T-helper 2 cell (primary cell): ENCODE results near the gene GAD1.

Source experiments
- DNase-seq, 5 experiments: peaks; one replicate each; pipeline versions ENCODE4 v3.0.0 to v3.0.0-alpha.2; 2012 to 2022

GAD1 gene

GRCh38 chr2:170896622-170897021 lies 79.9 kb downstream of the GAD1 start:
- no peak for DNase-seq

- DNase-seq: no peak
Observed at GRCh38 chr2:170897108-170897507, 80.4 kb downstream of the GAD1 start.

GRCh38 chr2:170905864-170906263 lies 89.2 kb downstream of the GAD1 start:
- DNase-seq: no peak
